HG02840 (cell line): ENCODE data around the gene C10orf71.

Experiments used
- ATAC-seq: cut with Tn5 transposase; IDR thresholded peaks from one replicate; pipeline ENCODE4 v1.9.1; 2021; ENCODE audit warnings: mild to moderate bottlenecking, moderate library complexity, moderate number of reproducible peaks; ENCODE audit not compliant: unreplicated experiment, low FRiP score

Gene C10orf71

GRCh38 chr10:49332333-49332732, 33.4 kb downstream of the C10orf71 start:
- ATAC-seq: no peak

- no peak for ATAC-seq
Observed at GRCh38 chr10:49332768-49333167, 33.8 kb downstream of the C10orf71 start.

DNA sequence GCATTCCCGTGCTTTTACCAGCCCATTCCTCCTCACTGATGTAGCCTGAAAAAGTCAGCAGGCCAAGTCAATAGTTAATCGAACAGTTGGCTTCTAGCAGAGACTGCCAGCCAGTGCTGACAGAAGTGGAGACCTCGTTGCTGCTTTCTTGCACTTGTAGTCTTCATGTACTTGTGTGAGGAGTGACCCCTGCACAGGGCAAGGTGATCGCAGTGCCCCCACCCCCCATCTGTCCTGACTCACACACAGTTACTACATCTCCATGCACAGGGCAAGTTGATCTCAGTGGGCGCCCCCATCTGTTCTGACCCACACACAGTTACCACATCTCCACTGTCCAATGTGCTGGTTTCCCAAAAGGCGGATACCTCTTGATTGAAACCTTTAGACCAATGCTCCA, 34.2 kb downstream of the C10orf71 start:
- no peak for ATAC-seq

DNA sequence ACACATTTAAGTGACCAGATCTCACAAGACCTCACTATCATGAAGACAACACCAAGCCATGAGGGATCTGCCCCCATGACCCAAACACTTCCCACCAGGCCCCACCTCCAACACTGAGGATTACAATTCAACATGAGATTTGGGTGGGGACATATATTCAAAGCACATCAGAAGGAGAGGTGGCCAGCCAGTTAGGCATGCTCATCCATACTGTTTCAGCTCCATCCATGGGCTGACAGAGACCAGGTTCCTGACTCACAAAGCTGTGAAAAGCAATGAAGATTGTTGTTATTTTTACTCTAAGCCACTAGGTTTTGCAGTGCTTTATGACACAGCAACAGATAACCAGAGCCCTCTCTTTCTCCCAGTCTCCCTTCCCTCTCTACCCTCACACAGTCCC, 36.0 kb downstream of the C10orf71 start:
- ATAC-seq: no peak

DNA sequence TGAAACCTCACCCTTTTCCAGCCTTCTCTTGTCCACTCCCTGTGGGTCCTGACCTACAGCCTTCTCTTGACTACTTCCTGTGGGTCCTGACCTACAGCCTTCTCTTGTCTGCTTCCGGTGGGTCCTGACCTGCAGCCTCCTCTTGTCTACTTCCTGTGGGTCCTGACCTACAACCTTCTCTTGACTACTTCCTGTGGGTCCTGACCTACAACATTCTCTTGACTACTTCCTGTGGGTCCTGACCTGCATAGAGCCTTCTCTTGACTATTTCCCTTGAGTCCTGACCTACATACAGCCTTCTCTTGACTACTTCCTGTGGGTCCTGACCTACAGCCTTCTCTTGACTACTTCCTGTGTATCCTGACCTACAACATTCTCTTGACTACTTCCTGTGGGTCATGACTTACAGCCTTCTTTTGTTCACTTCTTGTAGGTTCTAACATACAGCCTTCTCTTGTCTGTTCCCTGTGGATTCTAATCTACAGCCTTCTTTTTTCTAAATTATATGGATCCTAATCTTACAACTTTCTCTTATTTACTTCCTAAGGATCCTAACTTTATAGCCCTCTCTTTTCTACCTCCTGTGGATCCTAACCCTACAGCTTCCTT, 36.5 kb downstream of the C10orf71 start:
- ATAC-seq: no peak

DNA sequence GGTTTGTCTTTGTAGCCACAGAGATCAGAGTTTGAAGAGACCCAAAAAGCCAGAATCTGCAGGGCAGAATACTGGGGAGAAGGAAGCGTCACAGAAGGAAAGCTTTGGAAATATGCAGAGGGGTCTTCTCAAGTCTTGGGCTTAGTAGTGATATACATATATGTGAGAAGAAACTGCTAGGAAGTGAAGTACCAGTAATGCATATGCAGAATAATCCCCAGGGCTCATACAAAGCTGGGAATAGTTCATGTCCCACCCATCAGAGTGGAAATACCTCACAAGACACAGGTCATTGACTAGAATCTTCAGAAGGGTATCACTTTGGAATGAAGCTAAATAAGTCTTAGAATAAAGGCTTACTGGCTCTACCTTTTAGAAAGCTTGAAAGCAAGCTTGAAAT, 39.6 kb downstream of the C10orf71 start:
- ATAC-seq: no peak

- no peak for ATAC-seq
Observed at GRCh38 chr10:49344840-49345239, 45.9 kb downstream of the C10orf71 start.

DNA sequence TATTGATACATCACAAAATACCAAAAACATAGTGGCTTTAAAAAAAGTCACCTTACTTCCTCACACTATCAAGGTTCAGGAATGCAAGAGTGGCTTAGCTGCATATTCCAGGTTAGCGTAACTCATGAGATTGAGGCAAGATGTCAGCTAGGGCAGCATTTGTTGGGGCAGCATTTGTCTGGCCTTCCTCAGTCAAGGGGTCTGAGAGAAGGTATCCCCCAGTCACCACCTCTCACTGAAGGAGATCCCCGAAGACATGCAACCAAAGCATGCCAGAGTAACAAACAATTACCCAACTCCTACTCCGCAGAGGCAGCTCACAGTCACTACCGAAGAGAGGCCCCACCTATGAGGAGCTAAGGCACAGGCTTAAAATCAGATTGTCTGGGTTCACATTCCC, 48.4 kb downstream of the C10orf71 start:
- no peak for ATAC-seq

- no peak for ATAC-seq
Observed at GRCh38 chr10:49347827-49348226, 48.9 kb downstream of the C10orf71 start.

- ATAC-seq: no peak
Observed at GRCh38 chr10:49348593-49348992, 49.6 kb downstream of the C10orf71 start.

- no peak for ATAC-seq
Observed at GRCh38 chr10:49349390-49349789, 50.4 kb downstream of the C10orf71 start.

DNA sequence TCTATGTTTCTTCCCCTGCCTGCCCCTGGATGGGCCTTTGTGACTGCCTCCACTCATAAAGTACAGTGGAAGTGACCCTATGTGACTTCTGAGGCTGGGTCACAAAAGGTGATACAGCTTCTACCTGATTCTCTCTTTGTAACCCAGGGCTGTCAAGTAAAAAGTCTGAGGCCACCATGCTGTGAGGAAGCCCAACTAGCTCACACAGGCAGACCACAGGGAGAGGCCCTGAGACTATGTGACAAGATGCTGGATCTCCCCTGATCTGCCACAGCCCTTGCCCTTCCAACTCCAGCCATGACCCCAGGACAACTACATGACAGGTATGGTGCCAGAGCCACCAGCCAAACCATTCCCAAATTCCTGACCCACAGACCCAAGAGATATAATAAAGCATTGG, 51.2 kb downstream of the C10orf71 start:
- ATAC-seq: no peak

DNA sequence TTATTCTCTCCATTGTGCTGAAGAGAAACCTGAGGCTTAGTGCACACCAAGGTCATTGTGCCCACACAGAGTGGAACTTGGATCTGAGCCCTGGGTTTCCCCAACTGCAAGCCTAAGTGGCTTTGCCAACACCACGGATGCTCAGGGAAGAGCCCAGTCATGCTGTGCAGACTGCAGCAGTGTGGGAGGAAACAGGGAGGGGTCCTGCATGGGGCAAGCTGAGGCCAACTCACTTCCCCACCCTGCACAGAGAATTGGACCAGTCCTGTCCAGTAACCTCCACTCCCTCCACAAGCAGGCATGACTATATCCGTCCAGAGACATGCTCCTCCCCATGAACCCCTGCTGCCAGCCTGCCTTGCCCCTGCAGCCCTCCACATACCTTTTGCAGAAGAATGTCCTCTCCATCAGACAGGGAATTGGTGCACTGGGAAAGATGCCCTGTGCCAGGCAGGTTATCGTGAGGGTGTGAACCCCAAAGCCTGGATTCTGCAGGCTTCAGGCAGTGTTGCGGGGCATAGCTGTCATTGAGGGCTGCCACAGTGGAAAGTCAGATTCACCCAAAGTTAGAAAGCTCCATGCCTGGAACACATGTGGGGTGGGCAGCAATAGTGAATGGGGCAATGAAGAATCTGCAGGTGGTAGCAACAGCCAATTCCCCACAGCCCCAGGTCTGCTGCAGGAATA, 52.0 kb downstream of the C10orf71 start:
- no peak for ATAC-seq

- no peak for ATAC-seq
Observed at GRCh38 chr10:49351669-49352068, 52.7 kb downstream of the C10orf71 start.

- no peak for ATAC-seq
Observed at GRCh38 chr10:49352323-49352722, 53.4 kb downstream of the C10orf71 start.

DNA sequence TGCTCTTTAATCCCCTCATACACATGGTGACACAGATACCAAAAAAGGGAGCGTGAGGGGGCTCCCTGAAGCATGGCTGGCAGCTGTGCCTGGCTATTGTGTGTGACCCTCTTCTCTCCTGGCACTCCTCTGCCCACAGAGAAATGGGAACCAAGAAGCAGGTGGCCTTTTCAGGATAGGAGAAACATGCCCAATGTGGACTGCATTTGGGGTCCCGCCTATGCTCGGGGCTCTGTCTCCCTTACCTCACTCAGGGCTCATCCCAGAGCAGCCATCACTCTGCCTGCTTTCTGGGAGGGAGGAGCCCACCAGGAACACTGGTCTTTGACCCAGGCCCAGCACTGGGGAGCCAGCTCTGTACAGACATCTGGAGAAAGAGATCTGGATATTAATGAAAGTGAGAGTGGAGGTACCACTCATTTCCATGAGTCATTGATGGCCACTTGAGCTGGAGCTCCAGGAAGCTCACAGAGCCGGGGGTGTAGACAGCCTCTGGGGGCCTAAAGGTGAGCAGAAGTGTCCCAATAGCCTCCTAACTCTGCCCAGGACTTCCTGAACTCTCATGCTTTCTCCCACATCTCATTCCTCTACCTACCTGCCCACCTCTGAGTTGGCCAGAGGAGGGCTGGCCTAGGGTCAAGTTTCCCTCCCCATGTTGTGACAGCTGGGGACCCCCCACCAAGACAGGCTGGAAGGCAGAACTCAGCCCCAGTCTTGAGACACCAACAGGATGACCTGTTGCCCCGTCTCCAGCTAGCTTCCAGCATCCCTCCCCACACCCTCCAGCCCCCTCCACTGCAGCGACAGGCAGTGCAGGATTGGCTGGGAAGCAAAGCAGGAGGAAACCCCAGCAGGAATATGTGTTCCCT, 54.3 kb downstream of the C10orf71 start:
- ATAC-seq: no peak

- ATAC-seq: no peak
Observed at GRCh38 chr10:49353895-49354566, 55.1 kb downstream of the C10orf71 start.

DNA sequence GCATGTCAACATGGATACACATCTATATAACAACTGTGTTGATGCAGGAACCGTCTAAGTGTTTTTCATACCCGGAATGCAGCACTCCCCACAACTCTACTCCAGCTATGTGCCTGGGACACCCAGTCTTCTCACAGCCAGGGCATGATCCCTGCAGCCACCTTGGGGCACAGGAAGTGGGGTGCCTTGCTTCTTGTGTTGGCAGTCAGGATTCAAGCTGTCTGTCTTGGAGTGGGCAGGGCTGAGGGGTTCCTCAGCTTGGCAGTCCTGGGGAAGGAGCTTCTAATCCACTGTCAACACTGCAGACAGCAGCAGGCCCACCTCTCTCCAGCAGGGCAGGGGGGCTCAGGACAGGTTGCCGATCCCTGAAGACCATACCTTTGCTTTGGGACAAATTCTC, 55.6 kb downstream of the C10orf71 start:
- ATAC-seq: no peak

GRCh38 chr10:49355221-49355620, 56.3 kb downstream of the C10orf71 start:
- ATAC-seq: no peak

- no peak for ATAC-seq
Observed at GRCh38 chr10:49356181-49356580, 57.2 kb downstream of the C10orf71 start.

DNA sequence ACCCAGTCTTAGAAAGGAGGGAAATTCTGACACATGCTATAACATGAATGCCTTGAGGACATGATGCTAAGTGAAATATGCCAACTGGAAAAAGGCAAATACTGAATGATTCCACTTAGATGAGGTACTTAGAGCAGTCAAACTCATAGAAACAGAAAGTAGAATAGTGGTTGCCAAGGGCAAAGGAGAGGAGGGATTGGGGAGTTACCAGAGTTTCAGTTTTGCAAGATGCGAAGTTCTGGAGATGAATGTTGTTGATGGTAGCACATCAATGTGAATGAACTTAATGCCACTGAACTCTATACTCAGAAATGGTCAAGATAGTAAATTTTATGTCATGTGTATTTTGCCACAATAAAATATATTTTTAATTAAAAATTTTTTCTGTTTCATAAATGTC, 58.0 kb downstream of the C10orf71 start:
- ATAC-seq: no peak
